Ovary (tissue), 9 donors: ENCODE measurements around the gene OSBPL3. TPM values are rescaled to one million over a fixed set of nuclear protein-coding genes. Genes with fewer than 3 reads are reported as not detected.
"Not testable (repeated sequence)": the region's sequence is repeated elsewhere in the genome, so short reads cannot be mapped to it uniquely, and the experiment has no call there.

Source experiments
- DNase-seq, 5 donors: peaks; one replicate each; pipeline ENCODE4 v3.0.0-alpha.2; 2019 to 2020
- H3K27ac ChIP-seq, 2 donors: fragments of 200-600 bp; one replicate each; pipeline versions ENCODE4 v1.5.1 to v1.8.0; 2019 to 2022
- H3K27me3 ChIP-seq: fragments of 200-600 bp; one replicate; pipeline ENCODE4 v1.8.0; 2022
- H3K36me3 ChIP-seq: fragments of 200-600 bp; sonication (generic); one replicate; pipeline ENCODE4 v1.5.1; 2019
- H3K4me1 ChIP-seq: one replicate; pipeline ENCODE4 v1.8.1; 2013; ENCODE audit warnings: mild to moderate bottlenecking, moderate library complexity; ENCODE audit not compliant: insufficient read depth
- H3K4me3 ChIP-seq: fragments of 200-600 bp; sonication (generic); one replicate; pipeline ENCODE4 v1.5.1; 2017
- H3K9me3 ChIP-seq, 2 donors: fragments of 200-600 bp in 1 of 2; sonication (generic) in 1 of 2; one replicate each; pipeline versions ENCODE4 v1.5.1 to v1.8.1; 2013 to 2019; ENCODE audit warnings: mild to moderate bottlenecking in 1 of 2, moderate library complexity in 1 of 2
- CTCF ChIP-seq, 3 donors: fragments of 450-650 bp in 2 of 3; fragments of 200-600 bp in 1 of 3; IDR thresholded peaks; one replicate each; pipeline versions ENCODE4 v1.5.1 to v1.8.0; 2016 to 2022; ENCODE audit warnings: antibody characterized with exemption in 3 of 3, mild to moderate bottlenecking in 1 of 3
- EP300 ChIP-seq: sonication (generic); formaldehyde crosslinking; IDR thresholded peaks from one replicate; pipeline ENCODE4 v1.6.1; 2017; ENCODE audit warnings: antibody characterized with exemption
- POLR2A ChIP-seq: fragments of 450-650 bp; IDR thresholded peaks from one replicate; pipeline ENCODE4 v1.6.1; 2017; ENCODE audit warnings: antibody characterized with exemption, mild to moderate bottlenecking, moderate library complexity
- WGBS, 3 donors: extraction: QIAGEN DNeasy Blood & Tissue Kit in 1 of 3; methylation state at CpG; one replicate each; pipeline versions ENCODE4 v1.1.5 to v1.1.7; 2013 to 2017; 5-methylcytosine and 5-hydroxymethylcytosine counted together
- intact Hi-C, 4 donors: fragments of 100-400 bp; cut with DNase I; formaldehyde crosslinking; loops; one replicate each; pipeline versions ENCODE4 v1.11.0 to v1.15.1; 2022 to 2023
- polyA plus RNA-seq, 2 donors: library from polyadenylated mRNA; stranded (reverse); fragments of 200-250 nt in 1 of 2; fragments of 350-450 nt in 1 of 2; fragmentation: Illumina TruSeq in 1 of 2; extraction: RNeasy Lipid Tissue Mini Kit (QIAGEN cat#74804) in 1 of 2; gene quantifications; one replicate each; pipeline ENCODE4 v1.2.3, GENCODE V29; 2013 to 2014
- total RNA-seq, 7 donors: library from RNA; depleted of rRNA in 2 of 7; stranded (reverse); fragments of >200 nt in 2 of 7; fragmentation: NEBNext Ultra II Directional in 3 of 7; extraction: Animal tissue kit (Norgen Biotek cat#: 25700) in 3 of 7; gene quantifications; one replicate each; pipeline versions ENCODE4 v1.1.0 to v1.2.4, GENCODE V29; 2016 to 2023
- donor health status: DM: no; HTN: no; CAD: no; lungs with moderate emphysema.
- donor health status: DM: no; HTN: no; CAD: no.
- donor health status: Bipolar disorder and iron deficiency.
- donor health status: DM: yes; HTN: yes; CAD: no.
- donor health status: DM: no; HTN: no; CAD: no.
- donor health status: DM: yes; HTN: yes; CAD: no.

The OSBPL3 gene
- total and polyA plus RNA-seq, 9 donors, result 6.0 to 29.1 (median 13.1) TPM

GRCh38 chr7:24795407-24795767 lies 184.6 kb downstream of the OSBPL3 start:
- no peak for TF ChIP-seq CTCF (IDR thresholded peaks at IDR 0.05)
- TF ChIP-seq EP300, result no peak
- TF ChIP-seq POLR2A, result no peak
- WGBS, 3 donors, result 92 to 95% (median 93%) methylated on average over 9 of the region's 9 CpGs
- Histone ChIP-seq H3K9me3 (no peaks in the 10 kb centered on the region), H3K4me3 (no peak overlapping the region), H3K4me1 (no peaks in the 10 kb centered on the region), H3K36me3 (no peaks in the 10 kb centered on the region), H3K27me3 (no peaks in the 10 kb centered on the region), H3K27ac (no peak overlapping the region)
- intact Hi-C loops, result no loop called here
- DNase-seq, result no peak

- DNase-seq, H3K36me3 ChIP-seq, H3K9me3 ChIP-seq, H3K27me3 ChIP-seq, H3K4me3 ChIP-seq, H3K4me1 ChIP-seq, H3K27ac ChIP-seq, intact Hi-C loops: not testable (repeated sequence)
- WGBS, 3 donors, result 91 to 95% (median 93%) methylated on average over 22 of the region's 22 CpGs
These were observed 185.1 kb downstream of the OSBPL3 start for GRCh38 chr7:24794751-24795406.

GRCh38 chr7:24793982-24794648 lies 185.9 kb downstream of the OSBPL3 start:
- Histone ChIP-seq H3K9me3 (no peaks in the 10 kb centered on the region), H3K4me3 (no peak overlapping the region), H3K36me3 (no peaks in the 10 kb centered on the region), H3K27me3 (no peaks in the 10 kb centered on the region), H3K27ac (no peak overlapping the region), H3K4me1 (no peaks in the 10 kb centered on the region)
- DNase-seq, result no peak
- TF ChIP-seq POLR2A, result no peak
- no peak for TF ChIP-seq CTCF (IDR thresholded peaks at IDR 0.05)
- no peak for TF ChIP-seq EP300
- WGBS, 3 donors, result 74 to 82% (median 77%) methylated on average over 9 of the region's 9 CpGs
- intact Hi-C loops, result no loop called here

- WGBS, 3 donors, result 95 to 96% (median 96%) methylated on average over 10 of the region's 10 CpGs
- no peaks in the 10 kb centered on the region for H3K36me3 ChIP-seq
- no peak overlapping the region for H3K4me3 ChIP-seq
- no peak overlapping the region for H3K27ac ChIP-seq
- DNase-seq, result no peak
- no peaks in the 10 kb centered on the region for H3K4me1 ChIP-seq
- H3K27me3 ChIP-seq, result no peaks in the 10 kb centered on the region
- intact Hi-C loops, result no loop called here
- no peaks in the 10 kb centered on the region for H3K9me3 ChIP-seq
- no peak for TF ChIP-seq EP300
- TF ChIP-seq POLR2A, result no peak
- no peak for TF ChIP-seq CTCF (IDR thresholded peaks at IDR 0.05)
These were observed 190.9 kb downstream of the OSBPL3 start for GRCh38 chr7:24788961-24789576.

- DNase-seq, result no peak
- 93 to 96% (median 93%) methylated on average over 9 of the region's 9 CpGs for WGBS, 3 donors
- intact Hi-C loops, result no loop called here
- Histone ChIP-seq H3K4me1 (no peaks in the 10 kb centered on the region), H3K4me3 (no peak overlapping the region), H3K36me3 (no peaks in the 10 kb centered on the region), H3K27ac (no peak overlapping the region), H3K27me3 (no peaks in the 10 kb centered on the region), H3K9me3 (no peaks in the 10 kb centered on the region)
- TF ChIP-seq EP300, result no peak
- TF ChIP-seq CTCF (IDR thresholded peaks at IDR 0.05), result no peak
- no peak for TF ChIP-seq POLR2A
These were observed 191.9 kb downstream of the OSBPL3 start for GRCh38 chr7:24788075-24788474.
